ENCODE measurements around the gene PSTK.

PSTK gene, protein sequence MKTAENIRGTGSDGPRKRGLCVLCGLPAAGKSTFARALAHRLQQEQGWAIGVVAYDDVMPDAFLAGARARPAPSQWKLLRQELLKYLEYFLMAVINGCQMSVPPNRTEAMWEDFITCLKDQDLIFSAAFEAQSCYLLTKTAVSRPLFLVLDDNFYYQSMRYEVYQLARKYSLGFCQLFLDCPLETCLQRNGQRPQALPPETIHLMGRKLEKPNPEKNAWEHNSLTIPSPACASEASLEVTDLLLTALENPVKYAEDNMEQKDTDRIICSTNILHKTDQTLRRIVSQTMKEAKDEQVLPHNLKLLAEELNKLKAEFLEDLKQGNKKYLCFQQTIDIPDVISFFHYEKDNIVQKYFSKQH

GRCh38 chr10:122980209-122981065 is at the start of gene PSTK:
Gene PSTK, plus strand, starts transcription at chr10:122980401. Its CDS starts 79 bp downstream, at chr10:122980480.
- DNase-seq: peak; percentile 100

- no peak for DNase-seq
Measured at GRCh38 chr10:122931088-122931906, 48.9 kb upstream of the PSTK start.

GRCh38 chr10:122939133-122939855 is 40.9 kb upstream of the PSTK start:
- DNase-seq: no peak

DNA sequence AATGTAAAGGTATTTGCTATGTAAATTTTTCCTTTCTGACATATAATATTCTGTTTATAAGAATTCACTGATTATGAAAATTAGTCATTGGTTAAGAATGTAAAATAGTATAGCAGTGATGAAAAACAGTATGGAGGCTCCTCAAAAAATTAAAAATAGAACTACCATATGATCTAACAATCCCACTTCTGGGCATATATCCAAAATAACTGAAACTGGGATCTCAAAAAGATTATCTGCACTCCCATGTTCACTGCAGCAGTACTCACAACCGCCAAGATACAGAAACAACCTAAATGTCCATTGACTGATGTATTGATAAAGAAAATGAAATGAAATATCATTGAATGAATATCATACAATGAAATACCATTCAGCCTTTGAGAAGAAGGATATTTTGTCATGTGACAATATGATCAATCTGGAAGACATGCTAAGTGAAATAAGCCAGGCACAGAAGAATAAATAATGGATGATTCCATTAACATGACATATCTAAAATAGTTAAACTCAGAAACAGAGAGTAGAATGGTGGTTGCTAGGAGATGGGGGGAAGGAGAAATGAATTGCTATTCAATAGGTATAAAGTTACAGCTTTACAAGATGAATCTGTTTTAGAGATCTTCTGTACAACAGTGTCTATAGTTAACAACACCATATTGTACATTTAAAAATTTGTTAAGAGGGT is 40.2 kb upstream of the PSTK start:
- no peak for DNase-seq

DNA sequence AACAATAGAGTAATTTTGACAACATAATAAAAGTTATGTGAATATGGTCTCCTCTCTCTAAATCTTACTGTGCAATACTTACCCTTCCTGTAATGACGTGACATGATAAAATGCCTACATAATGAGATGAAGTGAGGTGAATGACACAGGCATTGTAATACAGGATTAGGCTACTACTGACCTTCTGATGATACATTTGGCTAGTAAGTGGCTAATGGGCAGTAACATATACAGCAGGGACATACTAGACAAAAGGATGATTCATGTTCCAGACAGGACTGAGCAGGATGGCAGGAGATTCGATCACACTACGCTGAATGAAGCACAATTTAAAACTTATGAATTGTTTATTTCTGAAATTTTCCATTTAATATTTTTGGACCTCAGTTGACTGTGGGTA is 30.9 kb upstream of the PSTK start:
- DNase-seq: no peak

- peak; percentile 96 for DNase-seq
Measured at GRCh38 chr10:122953902-122954730, 26.1 kb upstream of the PSTK start, which contains the start of gene C10orf88. Gene C10orf88, minus strand, starts transcription at chr10:122954227. Its CDS starts 49 bp downstream, at chr10:122954178.

GRCh38 chr10:122954731-122955050 is 25.5 kb upstream of the PSTK start:
- DNase-seq: no peak

DNA sequence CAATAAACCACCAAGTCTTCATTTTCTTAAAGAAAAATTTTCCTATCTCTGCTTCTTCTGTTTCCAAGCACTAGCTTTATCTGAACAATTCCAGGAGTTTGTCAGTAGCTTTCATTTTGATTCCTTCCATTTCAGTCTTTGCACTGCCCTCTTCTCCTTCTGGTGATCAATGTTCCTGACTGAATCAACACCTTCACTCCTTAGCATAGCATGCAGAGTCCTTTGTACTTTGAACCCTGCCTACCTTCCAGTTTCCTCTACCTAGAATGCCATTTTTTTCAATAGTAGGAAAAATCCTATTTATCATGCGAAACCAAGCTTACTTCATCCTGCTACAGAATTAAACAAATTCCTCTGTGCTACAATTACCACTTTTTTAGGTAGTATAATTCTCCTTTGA is 24.3 kb upstream of the PSTK start:
- DNase-seq: no peak

- DNase-seq: no peak
Measured at GRCh38 chr10:122957474-122957873, 22.7 kb upstream of the PSTK start.

- no peak for DNase-seq
Measured at GRCh38 chr10:122962405-122962804, 17.8 kb upstream of the PSTK start.

GRCh38 chr10:122966879-122967278 is 13.3 kb upstream of the PSTK start:
- DNase-seq: no peak

DNA sequence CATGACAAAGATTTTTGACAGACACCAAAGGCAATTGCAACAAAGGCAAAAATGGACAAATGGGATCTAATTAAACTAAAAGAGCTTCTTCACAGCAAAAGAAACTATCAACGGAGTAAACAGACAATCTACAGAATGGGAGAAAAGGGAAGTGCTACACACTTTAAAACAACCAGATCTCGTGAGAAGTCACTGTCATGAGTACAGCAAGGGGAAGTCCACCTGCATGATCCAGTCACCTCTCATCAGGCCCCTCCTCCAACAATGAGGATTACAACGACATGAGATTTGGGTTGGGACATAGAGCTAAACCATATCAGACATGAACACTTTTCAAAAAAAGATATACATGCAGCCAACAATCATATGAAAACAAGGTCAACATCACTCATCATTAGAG is 11.5 kb upstream of the PSTK start:
- no peak for DNase-seq

DNA sequence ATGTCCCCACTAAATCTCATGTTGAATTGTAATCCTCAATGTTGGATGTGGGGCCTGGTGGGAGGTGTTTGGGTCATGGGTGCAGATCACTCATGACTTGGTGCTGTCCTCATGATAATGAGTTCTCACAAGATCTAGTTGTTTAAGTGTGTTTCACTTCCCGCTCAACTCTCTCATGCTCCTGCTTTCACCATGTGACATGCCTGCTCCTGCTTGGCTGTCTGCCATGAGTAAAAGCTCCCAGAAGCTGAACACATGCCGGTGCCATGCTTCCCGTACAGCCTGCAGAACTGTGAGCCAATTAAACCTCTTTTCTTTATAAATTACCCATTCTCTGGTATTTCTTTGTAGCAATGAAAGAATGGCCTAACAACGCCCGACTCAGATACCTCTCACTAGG is 6.2 kb upstream of the PSTK start:
- no peak for DNase-seq

DNA sequence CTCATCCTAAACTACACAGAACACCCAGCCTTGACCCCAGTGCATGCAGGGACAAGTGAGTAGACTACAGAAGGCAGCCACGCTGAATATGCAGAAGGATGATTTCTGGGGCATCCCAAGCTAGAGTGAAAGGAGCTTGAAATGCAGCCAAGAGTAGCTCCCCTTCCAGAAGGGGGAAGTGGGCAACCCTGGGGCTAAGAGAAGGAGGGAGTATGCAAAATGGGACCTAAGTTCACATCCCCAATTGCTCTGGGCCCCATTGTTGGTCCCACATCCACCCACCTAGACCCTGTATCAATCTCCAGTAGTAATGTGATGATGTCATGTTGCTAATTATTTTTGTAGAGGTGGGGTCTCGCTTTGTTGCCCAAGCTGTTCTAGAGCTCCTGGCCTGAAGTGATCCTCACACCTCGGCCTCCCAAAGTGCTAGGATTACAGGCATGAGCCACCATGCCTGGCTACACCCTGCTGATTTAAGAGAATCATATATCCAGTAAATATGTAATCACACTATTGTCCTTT is 5.6 kb upstream of the PSTK start:
- no peak for DNase-seq

- no peak for DNase-seq
Measured at GRCh38 chr10:122981066-122981464, 864 bp downstream of the PSTK start.

- no peak for DNase-seq
Measured at GRCh38 chr10:122983898-122984297, 3.7 kb downstream of the PSTK start.

DNA sequence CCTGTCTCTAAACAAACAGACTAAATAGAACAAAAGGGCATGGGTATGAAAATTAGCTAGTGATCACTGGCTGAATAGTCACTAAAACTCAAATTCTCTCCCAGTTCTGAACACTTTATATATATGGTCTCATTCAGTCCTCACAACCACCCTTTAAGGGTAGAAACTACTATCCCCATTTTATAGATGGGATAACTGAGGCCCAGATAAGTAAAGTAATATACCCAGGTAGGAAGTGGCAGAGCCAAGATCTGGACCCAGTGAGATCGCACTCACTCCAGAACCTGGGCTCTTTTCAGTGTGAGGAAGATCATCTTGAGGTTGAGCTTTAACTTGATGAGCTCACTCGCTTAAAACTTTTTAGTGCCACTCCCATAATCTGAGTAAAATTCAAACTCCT is 4.5 kb downstream of the PSTK start:
- DNase-seq: no peak

DNA sequence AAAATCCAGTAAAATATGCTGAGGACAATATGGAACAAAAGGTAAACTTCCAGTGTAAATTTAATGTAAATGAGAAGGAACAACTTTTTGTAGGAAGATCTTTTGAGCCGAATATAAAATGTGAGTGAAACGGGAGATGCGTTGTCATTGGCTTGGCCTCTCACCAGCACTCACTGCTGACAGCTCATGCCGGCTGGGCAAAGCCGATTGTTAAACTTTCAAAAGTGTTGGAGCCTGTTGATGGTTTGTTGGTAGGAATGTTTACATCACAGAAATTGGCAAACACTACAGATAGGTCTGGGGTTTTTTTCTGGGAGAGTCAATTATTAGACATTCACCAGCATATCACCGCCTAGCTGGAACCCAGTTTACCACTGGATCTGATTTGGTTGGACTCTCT is 6.1 kb downstream of the PSTK start:
- DNase-seq: no peak

DNA sequence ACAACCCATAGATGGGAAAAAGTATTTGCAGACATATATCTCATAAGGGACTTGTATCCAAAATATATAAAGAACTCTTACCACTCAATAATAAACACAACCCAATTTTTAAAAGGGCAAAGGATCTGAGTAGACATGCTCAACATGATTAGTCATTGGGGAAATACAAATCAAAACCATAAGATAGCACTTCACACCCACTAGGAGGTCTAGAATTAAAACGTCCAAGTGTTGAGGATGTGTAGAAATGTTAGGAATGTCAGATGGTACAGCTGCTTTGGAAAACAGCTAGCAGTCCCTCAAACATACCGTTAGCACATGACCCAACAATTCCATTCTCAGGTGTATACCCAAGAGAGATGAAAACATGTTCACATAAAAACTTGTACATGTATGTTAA is 8.3 kb downstream of the PSTK start:
- DNase-seq: no peak

- DNase-seq: no peak
Measured at GRCh38 chr10:122990278-122990677, 10.1 kb downstream of the PSTK start.

Data from retina (tissue), 1 donor.